Subcutaneous adipose tissue (tissue), 4 donors: ENCODE measurements around the gene TMEM14A. TPM values are rescaled to one million over a fixed set of nuclear protein-coding genes. Genes with fewer than 3 reads are reported as not detected.

Experiments used
- CTCF ChIP-seq: fragments of 450-650 bp; IDR thresholded peaks from one replicate; pipeline ENCODE4 v1.5.1; 2016; ENCODE audit warnings: low read depth, mild to moderate bottlenecking, control low read depth, antibody characterized with exemption, moderate library complexity
- total RNA-seq, 4 donors: library from RNA; depleted of rRNA; stranded (reverse); fragments of >200 nt; gene quantifications; one replicate each; pipeline ENCODE4 v1.1.0, GENCODE V29; 2016

Gene TMEM14A
- total RNA-seq, 4 donors from 2014 or later = 12.6 to 26.9 (median 19.7) TPM

- TF ChIP-seq CTCF = no peak
These were observed 4.8 kb upstream of the TMEM14A start for GRCh38 chr6:52666071-52666470.

- no peak for TF ChIP-seq CTCF
These were observed 4.4 kb upstream of the TMEM14A start for GRCh38 chr6:52666523-52666922.

- no peak for TF ChIP-seq CTCF
These were observed 3.3 kb upstream of the TMEM14A start for GRCh38 chr6:52667572-52667971.

- TF ChIP-seq CTCF = no peak
These were observed 763 bp downstream of the TMEM14A start for GRCh38 chr6:52671676-52672075.

- no peak for TF ChIP-seq CTCF
These were observed 1.6 kb downstream of the TMEM14A start for GRCh38 chr6:52672412-52673025.

GRCh38 chr6:52674666-52675065 lies 3.8 kb downstream of the TMEM14A start:
- no peak for TF ChIP-seq CTCF

- no peak for TF ChIP-seq CTCF
These were observed 4.5 kb downstream of the TMEM14A start for GRCh38 chr6:52675372-52675771.
